ENCODE measurements around the gene ABLIM2.

- TF ChIP-seq CTCF (IDR thresholded peaks at IDR 0.05; ENCODE audit: insufficient read depth, low read length) (no peak), POLR2AphosphoS5 (IDR thresholded peaks at IDR 0.05; ENCODE audit: low read depth) (no peak), REST (IDR thresholded peaks at IDR 0.05; ENCODE audit: insufficient replicate concordance, low read depth) (no peak), GABPA (IDR thresholded peaks at IDR 0.05; ENCODE audit: low read depth) (no peak)
Measured at GRCh38 chr4:8080754-8081065, 77.9 kb downstream of the ABLIM2 start.
